ENCODE results near the gene KLHDC9. TPM values are rescaled to one million over a fixed set of nuclear protein-coding genes. Genes with fewer than 3 reads are reported as not detected.
A peak's percentile ranks its signal among the peaks of the same experiment; 100 is the strongest.

KLHDC9 gene
- total and polyA plus RNA-seq, 2 of the 13 experiments (the other 11 are each of a cell fraction or from before 2014, with no cell fraction given): 2.9 TPM

GRCh38 chr1:161072751-161073449 lies 25.3 kb upstream of the KLHDC9 start (continued):
- no peak for TF ChIP-seq MAZ (IDR thresholded peaks at IDR 0.05; ENCODE audit: borderline replicate concordance, low read depth, low read length)
- TF ChIP-seq MAZ (CRISPR knock-in tag; IDR thresholded peaks at IDR 0.05; ENCODE audit: low read depth): 0 out of 2 replicates have a peak, but pooled peaks have one; percentile 27
- TF ChIP-seq ZNF597 (CRISPR knock-in tag; IDR thresholded peaks at IDR 0.05): no peak
- no peak for TF ChIP-seq ZNF639 (CRISPR knock-in tag; conservative IDR thresholded peaks at IDR 0.05)
- TF ChIP-seq ZNF432 (CRISPR knock-in tag; IDR thresholded peaks at IDR 0.05; ENCODE audit: borderline replicate concordance): 0 out of 2 replicates have a peak, but pooled peaks have one; percentile 37
- no peak for TF ChIP-seq STAG1 (CRISPR knock-in tag; IDR thresholded peaks at IDR 0.05)
- TF ChIP-seq ZFP36 (IDR thresholded peaks at IDR 0.05; ENCODE audit: borderline replicate concordance, low read depth, low read length, partially characterized antibody): no peak
- no peak for TF ChIP-seq YEATS2 (CRISPR knock-in tag; IDR thresholded peaks at IDR 0.05; ENCODE audit: borderline replicate concordance)
- no peak for TF ChIP-seq NFATC3 (CRISPR knock-in tag; IDR thresholded peaks at IDR 0.05)
- TF ChIP-seq RFXAP (CRISPR knock-in tag; IDR thresholded peaks at IDR 0.05; ENCODE audit: borderline replicate concordance): no peak
- TF ChIP-seq ZNF709 (CRISPR knock-in tag; IDR thresholded peaks at IDR 0.05): 0 out of 2 replicates have a peak, but pooled peaks have one; percentile 29
- no peak for TF ChIP-seq GATAD1 (CRISPR knock-in tag; IDR thresholded peaks at IDR 0.05)
- no peak for TF ChIP-seq ZBTB49 (CRISPR knock-in tag; IDR thresholded peaks at IDR 0.05; ENCODE audit: borderline replicate concordance)
- no peak for TF ChIP-seq HBP1 (CRISPR knock-in tag; IDR thresholded peaks at IDR 0.05; ENCODE audit: low read depth)
- TF ChIP-seq ZNF550 (CRISPR knock-in tag; IDR thresholded peaks at IDR 0.05; ENCODE audit: borderline replicate concordance): no peak
- no peak for TF ChIP-seq ELF3 (CRISPR knock-in tag; IDR thresholded peaks at IDR 0.05)
- TF ChIP-seq RERE (CRISPR knock-in tag; IDR thresholded peaks at IDR 0.05; ENCODE audit: low read depth): no peak
- TF ChIP-seq AKAP8 (CRISPR knock-in tag; IDR thresholded peaks at IDR 0.05): no peak

Data from HepG2 (cell line).